OCI-LY3 (cell line): ENCODE data around the gene OTOR.
A peak's percentile ranks its signal among the peaks of the same experiment; 100 is the strongest.

Experiments
- H2AFZ ChIP-seq: fragments of 200-600, 300-600 bp; shearing (Covaris generic); 2 replicates; pipeline ENCODE4 v1.6.0; 2014; ENCODE audit warnings: antibody characterized with exemption, low read depth, low read length
- H3K27ac ChIP-seq: fragments of 200-600, 300-600 bp; sonication (generic); 2 replicates; pipeline ENCODE4 v1.5.1; 2014; ENCODE audit warnings: mild to moderate bottlenecking, low read length, moderate library complexity, mixed read lengths
- H3K27me3 ChIP-seq: fragments of 200-600, 300-600 bp; sonication (generic); 2 replicates; pipeline ENCODE4 v1.6.1; 2014; ENCODE audit warnings: low read depth, low read length, mixed read lengths
- H3K36me3 ChIP-seq: fragments of 200-600, 300-600 bp; sonication (generic); replicated peaks from 2 replicates; pipeline ENCODE3; 2014; ENCODE audit warnings: low read depth, low read length, mixed read lengths
- H3K4me1 ChIP-seq: fragments of 300-600, 200-600 bp; sonication (generic); 2 replicates; pipeline ENCODE4 v1.6.1; 2014; ENCODE audit warnings: low read length, mixed read lengths
- H3K4me2 ChIP-seq: fragments of 200-600, 300-600 bp; sonication (generic); 2 replicates; pipeline ENCODE4 v1.6.1; 2014; ENCODE audit warnings: low read length, mixed read lengths
- H3K4me3 ChIP-seq: fragments of 300-600, 200-600 bp; sonication (generic); 2 replicates; pipeline ENCODE4 v1.5.1; 2014; ENCODE audit warnings: antibody characterized with exemption, mild to moderate bottlenecking, low read length, moderate library complexity
- H3K79me2 ChIP-seq: fragments of 300-600, 200-600 bp; shearing (Covaris generic); 2 replicates; pipeline ENCODE4 v1.6.1; 2014; ENCODE audit warnings: mild to moderate bottlenecking, low read length, mixed read lengths
- H3K9ac ChIP-seq: fragments of 300-600, 200-600 bp; shearing (Covaris generic); 2 replicates; pipeline ENCODE4 v1.6.0; 2014; ENCODE audit warnings: mild to moderate bottlenecking, low read length, moderate library complexity
- H3K9me3 ChIP-seq: fragments of 200-600, 300-600 bp; shearing (Covaris generic); 2 replicates; pipeline ENCODE4 v1.6.1; 2014; ENCODE audit warnings: low read length, mixed read lengths; ENCODE audit not compliant: insufficient read depth
- H4K20me1 ChIP-seq: fragments of 200-600, 300-600 bp; sonication (generic); 2 replicates; pipeline ENCODE4 v1.6.1; 2016; ENCODE audit warnings: low read length, mixed read lengths; ENCODE audit not compliant: insufficient read depth
- CTCF ChIP-seq: fragments of 200-600, 300-600 bp; sonication (generic); IDR thresholded peaks from 2 replicates; pipeline ENCODE4 v1.5.1; 2014; ENCODE audit warnings: antibody characterized with exemption, low read length, low read depth
- EZH2phosphoT487 ChIP-seq: fragments of 200-600 bp; shearing (Covaris generic); IDR thresholded peaks from 2 replicates; pipeline ENCODE4 v1.6.1; 2018; ENCODE audit warnings: antibody characterized with exemption, mixed run types, low read depth

The OTOR gene

GRCh38 chr20:16758454-16759180 lies 10.5 kb downstream of the OTOR start:
- H3K79me2 ChIP-seq = no peaks in the 10 kb centered on the region
- H3K27ac ChIP-seq = no peak overlapping the region
- H3K9ac ChIP-seq = no peak overlapping the region
- TF ChIP-seq EZH2phosphoT487 = no peak
- TF ChIP-seq CTCF = no peak
- peak overlapping the region; percentile 31 for H3K4me2 ChIP-seq
- H3K4me3 ChIP-seq = no peak overlapping the region
- no peaks in the 10 kb centered on the region for H3K36me3 ChIP-seq
- H3K4me1 ChIP-seq = peaks cover 24% of the 10 kb centered on the region
- peaks cover 22% of the 10 kb centered on the region for H3K27me3 ChIP-seq
- H3K9me3 ChIP-seq = no peaks in the 10 kb centered on the region; the same call in 1 of the 2 replicates
- H4K20me1 ChIP-seq = no peaks in the 10 kb centered on the region
- H2AFZ ChIP-seq = no peak overlapping the region

GRCh38 chr20:16759181-16759563 lies 11.0 kb downstream of the OTOR start:
- Histone ChIP-seq H3K4me3 (no peak overlapping the region), H3K4me2 (peak overlapping the region; percentile 31), H3K27ac (no peak overlapping the region), H3K9ac (no peak overlapping the region), H3K4me1 (peaks cover 24% of the 10 kb centered on the region), H3K9me3 (no peaks in the 10 kb centered on the region; the same call in 1 of the 2 replicates), H2AFZ (no peak overlapping the region), H3K27me3 (peaks cover 27% of the 10 kb centered on the region), H3K36me3 (no peaks in the 10 kb centered on the region), H4K20me1 (no peaks in the 10 kb centered on the region), H3K79me2 (no peaks in the 10 kb centered on the region)
- no peak for TF ChIP-seq CTCF
- TF ChIP-seq EZH2phosphoT487 = no peak

GRCh38 chr20:16760431-16761304 lies 12.5 kb downstream of the OTOR start:
- Histone ChIP-seq H4K20me1 (no peaks in the 10 kb centered on the region), H3K4me2 (peak overlapping the region; percentile 43), H3K4me1 (peaks cover 24% of the 10 kb centered on the region), H3K9ac (no peak overlapping the region), H3K27ac (no peak overlapping the region), H3K79me2 (no peaks in the 10 kb centered on the region), H3K4me3 (0 out of 2 replicates have a peak overlapping the region, but pooled peaks have one; percentile 3), H3K36me3 (no peaks in the 10 kb centered on the region), H3K27me3 (peaks cover 41% of the 10 kb centered on the region), H2AFZ (0 out of 2 replicates have a peak overlapping the region, but pooled peaks have one; percentile 65), H3K9me3 (no peaks in the 10 kb centered on the region)
- TF ChIP-seq EZH2phosphoT487 (no peak), CTCF (no peak)

GRCh38 chr20:16761305-16761829 lies 13.2 kb downstream of the OTOR start:
- no peaks in the 10 kb centered on the region for H3K9me3 ChIP-seq
- peak overlapping the region; percentile 43 for H3K4me2 ChIP-seq
- H3K4me1 ChIP-seq = peaks cover 24% of the 10 kb centered on the region
- peaks cover 48% of the 10 kb centered on the region for H3K27me3 ChIP-seq
- H3K4me3 ChIP-seq = 0 out of 2 replicates have a peak overlapping the region, but pooled peaks have one; percentile 3
- no peaks in the 10 kb centered on the region for H4K20me1 ChIP-seq
- H2AFZ ChIP-seq = 0 out of 2 replicates have a peak overlapping the region, but pooled peaks have one; percentile 65
- H3K27ac ChIP-seq = no peak overlapping the region
- no peaks in the 10 kb centered on the region for H3K79me2 ChIP-seq
- no peaks in the 10 kb centered on the region for H3K36me3 ChIP-seq
- TF ChIP-seq EZH2phosphoT487 (no peak), CTCF (peak; percentile 95)
- no peak overlapping the region for H3K9ac ChIP-seq
